Left lung (tissue), 10 donors: ENCODE data around the gene VPS37C. TPM values are rescaled to one million over a fixed set of nuclear protein-coding genes. Genes with fewer than 3 reads are reported as not detected.

Experiments
- ATAC-seq: fragments of 200-7000 bp; cut with Tn5 transposase; one replicate; pipeline ENCODE4 v1.9.1; 2020; ENCODE audit warnings: moderate library complexity
- DNase-seq, 4 donors: peaks; one replicate each; pipeline ENCODE4 v3.0.0-alpha.2; 2013 to 2020
- H3K27ac ChIP-seq, 2 donors: fragments of 200-600 bp; sonication (generic) in 1 of 2; one replicate each; pipeline versions ENCODE4 v1.5.0 to v1.8.0; 2020 to 2021
- H3K27me3 ChIP-seq, 2 donors: fragments of 200-600 bp; sonication (generic) in 1 of 2; one replicate each; pipeline versions ENCODE4 v1.5.0 to v1.8.0; 2020 to 2021
- H3K36me3 ChIP-seq, 2 donors: fragments of 200-600 bp; sonication (generic) in 1 of 2; one replicate each; pipeline versions ENCODE4 v1.5.0 to v1.8.0; 2020 to 2021
- H3K4me1 ChIP-seq, 2 donors: fragments of 200-600 bp; one replicate each; pipeline ENCODE4 v1.8.0; 2021
- H3K4me3 ChIP-seq, 2 donors: fragments of 200-600 bp; sonication (generic) in 1 of 2; one replicate each; pipeline versions ENCODE4 v1.5.0 to v1.8.0; 2020 to 2021; ENCODE audit warnings: mild to moderate bottlenecking in 1 of 2
- H3K9me3 ChIP-seq, 2 donors: fragments of 200-600 bp; sonication (generic) in 1 of 2; one replicate each; pipeline versions ENCODE4 v1.5.0 to v1.8.0; 2020 to 2021
- CTCF ChIP-seq, 2 donors: fragments of 200-600 bp; sonication (generic) in 1 of 2; IDR thresholded peaks; one replicate each; pipeline versions ENCODE4 v1.5.0 to v1.8.0; 2021; ENCODE audit warnings: antibody characterized with exemption in 2 of 2
- intact Hi-C, 2 donors: fragments of 100-400 bp; cut with DNase I; formaldehyde crosslinking; loops; one replicate each; pipeline versions ENCODE4 v1.11.2 to v1.14.2; 2022
- polyA plus RNA-seq, 6 donors: library from polyadenylated mRNA; unstranded; fragments of 120-200 nt; gene quantifications; one replicate each; pipeline ENCODE4 v1.2.1, GENCODE V29; 2013; ENCODE audit not compliant: insufficient read length in 6 of 6
- total RNA-seq, 2 donors: library from RNA; stranded (reverse); fragmentation: NEBNext Ultra II Directional; extraction: Animal tissue kit (Norgen Biotek cat#: 25700); gene quantifications; one replicate each; pipeline ENCODE4 v1.2.1, GENCODE V29; 2021
- donor health status: DM: no; HTN: yes; CAD: no.
- donor health status: DM: no; HTN: no; CAD: no.

The VPS37C gene
- total and polyA plus RNA-seq, 8 donors, result 14.7 to 30.8 (median 17.7) TPM

- intact Hi-C loops, result no loop called here
- no peak for TF ChIP-seq CTCF (IDR thresholded peaks at IDR 0.05)
- no peak for ATAC-seq
- Histone ChIP-seq H3K27ac (no peak overlapping the region), H3K4me3 (no peak overlapping the region), H3K9me3 (no peaks in the 10 kb centered on the region), H3K36me3 (no peaks in the 10 kb centered on the region), H3K27me3 (no peaks in the 10 kb centered on the region), H3K4me1 (no peaks in the 10 kb centered on the region)
- no peak for DNase-seq
These were observed 52.2 kb downstream of the VPS37C start for GRCh38 chr11:61108847-61109585.

- Histone ChIP-seq H3K27ac (no peak overlapping the region), H3K4me1 (no peaks in the 10 kb centered on the region), H3K4me3 (no peak overlapping the region), H3K27me3 (no peaks in the 10 kb centered on the region), H3K9me3 (no peaks in the 10 kb centered on the region), H3K36me3 (no peaks in the 10 kb centered on the region)
- intact Hi-C loops, result no loop called here
- DNase-seq, result no peak
- ATAC-seq, result no peak
- TF ChIP-seq CTCF (IDR thresholded peaks at IDR 0.05), result no peak
These were observed 53.3 kb downstream of the VPS37C start for GRCh38 chr11:61107888-61108287.

- intact Hi-C loops, result no loop called here
These were observed 54.2 kb downstream of the VPS37C start for GRCh38 chr11:61106894-61107470.

GRCh38 chr11:61106296-61106695 lies 54.9 kb downstream of the VPS37C start:
- Histone ChIP-seq H3K36me3 (no peaks in the 10 kb centered on the region), H3K27ac (no peak overlapping the region), H3K27me3 (no peaks in the 10 kb centered on the region), H3K4me1 (no peaks in the 10 kb centered on the region), H3K4me3 (no peak overlapping the region), H3K9me3 (no peaks in the 10 kb centered on the region)
- DNase-seq (no peak), ATAC-seq (no peak)
- TF ChIP-seq CTCF (IDR thresholded peaks at IDR 0.05), result no peak
- intact Hi-C loops, result no loop called here

More at GRCh38 chr11:61106894-61107470, 54.2 kb downstream of the VPS37C start:
- DNase-seq, result no peak
- TF ChIP-seq CTCF (IDR thresholded peaks at IDR 0.05), result no peak
- Histone ChIP-seq H3K4me3 (no peak overlapping the region), H3K36me3 (no peaks in the 10 kb centered on the region), H3K9me3 (no peaks in the 10 kb centered on the region), H3K27me3 (no peaks in the 10 kb centered on the region), H3K4me1 (no peaks in the 10 kb centered on the region), H3K27ac (no peak overlapping the region)
- ATAC-seq, result no peak

GRCh38 chr11:61104963-61105362 lies 56.3 kb downstream of the VPS37C start:
- Histone ChIP-seq H3K9me3 (no peaks in the 10 kb centered on the region), H3K36me3 (no peaks in the 10 kb centered on the region), H3K4me3 (no peak overlapping the region), H3K27me3 (no peaks in the 10 kb centered on the region), H3K4me1 (no peaks in the 10 kb centered on the region), H3K27ac (no peak overlapping the region)
- intact Hi-C loops, result no loop called here
- no peak for ATAC-seq
- no peak for TF ChIP-seq CTCF (IDR thresholded peaks at IDR 0.05)
- DNase-seq, result no peak
